GM06990 (cell line): ENCODE measurements around the gene TPI1.
A peak's percentile ranks its signal among the peaks of the same experiment; 100 is the strongest.

ENCODE experiments used
- DNase-seq: peaks from one replicate; pipeline ENCODE4 v3.0.0-alpha.2; 2011; ENCODE audit not compliant: insufficient read length; ENCODE audit errors: extremely low read depth
- H3K27me3 ChIP-seq: replicated peaks from 2 replicates; pipeline ENCODE4 v1.6.0; 2011; ENCODE audit warnings: low read length; ENCODE audit not compliant: control insufficient read depth, insufficient read depth
- H3K36me3 ChIP-seq: 2 replicates; pipeline ENCODE4 v1.5.1; 2011; ENCODE audit warnings: low read length; ENCODE audit not compliant: control insufficient read depth, insufficient read depth
- H3K4me3 ChIP-seq: replicated peaks from 2 replicates; pipeline ENCODE4 v1.5.1; 2011; ENCODE audit warnings: low read depth, mild to moderate bottlenecking, control low read depth, low read length
- CTCF ChIP-seq: IDR thresholded peaks from 2 replicates; pipeline ENCODE4 v1.5.1; 2011; ENCODE audit warnings: low read length, control low read depth, mild to moderate bottlenecking, inconsistent platforms; ENCODE audit not compliant: insufficient read depth, poor library complexity, severe bottlenecking

The TPI1 gene

DNA sequence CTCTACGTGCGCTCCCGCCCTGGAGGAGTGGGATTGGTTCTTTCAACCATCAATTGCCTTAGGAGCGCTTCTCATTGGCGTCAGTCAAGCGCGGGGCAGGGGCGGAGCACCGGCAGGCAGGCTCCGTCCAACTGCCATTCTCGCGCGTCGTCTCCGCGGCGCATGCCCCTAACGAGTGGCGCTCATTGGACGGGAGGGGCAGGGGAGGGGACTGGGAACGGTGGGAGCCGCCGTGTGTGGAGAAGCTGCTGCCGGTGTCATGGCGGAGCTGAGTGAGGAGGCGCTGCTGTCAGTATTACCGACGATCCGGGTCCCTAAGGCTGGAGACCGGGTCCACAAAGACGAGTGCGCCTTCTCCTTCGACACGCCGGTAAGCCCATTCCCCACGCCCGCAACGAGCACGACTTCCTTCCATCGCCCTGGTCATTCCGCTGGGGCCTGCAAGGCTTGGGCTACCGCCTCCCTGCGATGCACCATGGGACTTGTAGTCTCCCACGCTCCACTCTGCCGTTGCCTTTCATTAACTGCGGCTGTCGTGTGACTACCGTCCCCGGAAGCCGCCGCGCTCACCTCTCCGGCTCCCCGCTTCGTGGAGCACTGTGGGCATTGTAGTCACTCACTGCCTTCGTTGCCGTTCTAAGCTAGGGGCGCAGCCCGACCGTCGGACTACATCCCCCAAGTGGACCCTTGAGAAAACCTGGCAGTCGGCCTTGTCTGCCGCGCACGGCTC lies 15.2 kb upstream of the TPI1 start, which contains the start of gene USP5:
Gene USP5, plus strand, starts transcription at position 230 of the 730 bp plus-strand sequence. Its CDS starts 30 bp downstream, at position 260.
- peak within 1 kb of the TSS; percentile 95 for H3K4me3 ChIP-seq
- TF ChIP-seq CTCF = no peak
- peaks cover 18% of the 10 kb centered on the region for H3K36me3 ChIP-seq
- DNase-seq = peak; percentile 100
- H3K27me3 ChIP-seq = no peaks in the 10 kb centered on the region

DNA sequence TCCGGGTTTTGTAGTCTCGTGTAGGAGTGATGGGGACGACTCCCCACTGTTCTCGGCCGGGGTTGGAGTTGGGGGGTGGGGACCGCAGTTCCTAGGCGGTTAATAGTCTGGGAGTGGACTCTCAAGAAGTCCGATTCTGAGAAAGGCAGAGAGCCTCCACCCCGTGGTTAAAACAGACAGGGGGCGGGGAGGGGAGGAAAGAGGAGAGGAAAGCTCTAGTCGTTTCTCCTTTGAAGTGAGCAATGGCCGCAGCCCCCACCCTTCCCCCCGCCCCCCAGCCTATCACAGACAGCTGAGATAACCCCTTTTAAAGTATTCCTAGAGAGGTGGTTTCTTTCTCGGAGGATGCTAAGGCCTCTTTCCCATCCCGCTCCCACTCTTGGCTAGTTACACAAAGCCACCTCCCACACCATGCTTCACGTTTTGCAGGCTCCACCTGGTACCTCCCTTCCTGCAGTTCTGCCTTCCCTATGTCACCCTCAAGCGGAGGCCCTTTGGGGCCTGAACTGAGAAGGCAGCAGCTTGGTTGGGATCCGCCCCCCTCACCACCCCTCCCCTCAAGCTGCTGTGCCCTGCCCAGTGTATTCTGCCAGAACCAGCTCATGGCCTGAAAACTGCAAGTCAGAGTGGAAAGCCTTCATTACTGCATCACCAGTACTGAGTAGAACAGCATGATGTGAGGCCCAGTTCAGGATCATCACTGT lies 14.5 kb upstream of the TPI1 start:
- peak; percentile 51 for DNase-seq
- Histone ChIP-seq H3K4me3 (peak overlapping the region; percentile 80), H3K27me3 (no peaks in the 10 kb centered on the region), H3K36me3 (peaks cover 23% of the 10 kb centered on the region)
- no peak for TF ChIP-seq CTCF

- Histone ChIP-seq H3K4me3 (peak overlapping the region; percentile 80; the same call in 1 of the 2 replicates), H3K36me3 (peaks cover 26% of the 10 kb centered on the region), H3K27me3 (no peaks in the 10 kb centered on the region)
- TF ChIP-seq CTCF = no peak
- no peak for DNase-seq
These were observed 13.7 kb upstream of the TPI1 start for GRCh38 chr12:6853626-6854025.

GRCh38 chr12:6854036-6854435 lies 13.3 kb upstream of the TPI1 start:
- H3K27me3 ChIP-seq = no peaks in the 10 kb centered on the region
- TF ChIP-seq CTCF = no peak
- H3K36me3 ChIP-seq = peaks cover 28% of the 10 kb centered on the region
- no peak for DNase-seq
- H3K4me3 ChIP-seq = no peak overlapping the region

- no peak for TF ChIP-seq CTCF
- peaks cover 35% of the 10 kb centered on the region for H3K36me3 ChIP-seq
- H3K27me3 ChIP-seq = no peaks in the 10 kb centered on the region
- no peak overlapping the region for H3K4me3 ChIP-seq
- no peak for DNase-seq
These were observed 12.0 kb upstream of the TPI1 start for GRCh38 chr12:6855322-6855721.
